GM12878 (cell line): ENCODE data around the gene CEBPB. TPM values are rescaled to one million over a fixed set of nuclear protein-coding genes. Genes with fewer than 3 reads are reported as not detected.

Experiments
- ATAC-seq: fragments of 200-7000 bp; cut with Tn5 transposase; 3 replicates; pipeline ENCODE4 v1.9.1; 2020; ENCODE audit warnings: mild to moderate bottlenecking, moderate library complexity
- BruUV-seq: library from RNA; stranded (reverse); fragments of 400-500 nt; replicated peaks from 2 replicates; lab custom pipeline; 2021; lab: Mats Ljungman, UMichigan
- CTCF ChIA-PET: fragments of 300-600 bp; sonication (Branson Sonifier 250); formaldehyde crosslinking; extraction: SDS; loops from one replicate; lab custom pipeline; 2021; ENCODE audit warnings: inconsistent platforms; lab: Yijun Ruan, JAX
- POLR2A ChIA-PET: fragments of 350-600 bp; formaldehyde crosslinking; extraction: SDS; loops from one replicate; lab custom pipeline; 2021; ENCODE audit warnings: inconsistent platforms; lab: Charles Lee
- RAD21 ChIA-PET: fragments of 300-600 bp; sonication (Branson Sonifier 250); formaldehyde crosslinking; loops from one replicate; lab custom pipeline; 2023; ENCODE audit warnings: antibody characterized with exemption; ENCODE audit not compliant: unreplicated experiment; lab: Charles Lee
- SMC1A ChIA-PET: fragments of 300-600 bp; sonication (Branson Sonifier 250); formaldehyde crosslinking; loops from one replicate; lab custom pipeline; 2023; ENCODE audit not compliant: unreplicated experiment, uncharacterized antibody; lab: Charles Lee
- DNase-seq: peaks from one replicate; pipeline ENCODE4 v3.0.0-alpha.2; 2011; ENCODE audit warnings: low read depth, low spot score
- FAIRE-seq: peaks from 3 replicates; lab custom pipeline; 2011; peaks lifted over from hg19 to GRCh38; lab: Jason Lieb, UNC
- H2AFZ ChIP-seq: 2 replicates; pipeline ENCODE4 v1.6.0; 2011; ENCODE audit warnings: low read depth, low read length, control low read depth; ENCODE audit not compliant: control insufficient read depth
- H3K27ac ChIP-seq: 2 replicates; pipeline ENCODE4 v1.5.1; 2011; ENCODE audit warnings: control low read depth; ENCODE audit not compliant: control insufficient read depth, insufficient read depth
- H3K27me3 ChIP-seq, 2 experiments: replicated peaks in 1 of 2; 2 replicates each; pipeline versions ENCODE4 v1.6.0 to v1.6.1; 2011; ENCODE audit warnings: low read length in 1 of 2; ENCODE audit not compliant: control insufficient read depth in 2 of 2, insufficient read depth in 2 of 2
- H3K36me3 ChIP-seq, 2 experiments: 2 replicates each; pipeline ENCODE4 v1.5.1; 2011; ENCODE audit warnings: low read length in 1 of 2; ENCODE audit not compliant: control insufficient read depth in 2 of 2, insufficient read depth in 2 of 2
- H3K4me1 ChIP-seq: 2 replicates; pipeline ENCODE4 v1.6.1; 2011; ENCODE audit warnings: mild to moderate bottlenecking, low read length, moderate library complexity, mixed read lengths; ENCODE audit not compliant: control insufficient read depth, insufficient read depth
- H3K4me2 ChIP-seq: 2 replicates; pipeline ENCODE4 v1.6.0; 2011; ENCODE audit warnings: control low read depth; ENCODE audit not compliant: control insufficient read depth, insufficient read depth
- H3K4me3 ChIP-seq: fragments of 200-600 bp; sonication (generic); 2 replicates; pipeline ENCODE4 v1.5.1; 2016
- H3K79me2 ChIP-seq: 2 replicates; pipeline ENCODE4 v1.6.0; 2011; ENCODE audit warnings: low read length; ENCODE audit not compliant: control insufficient read depth, insufficient read depth
- H3K9ac ChIP-seq: 2 replicates; pipeline ENCODE4 v1.8.0; 2011; ENCODE audit warnings: low read length, control low read depth, mixed read lengths; ENCODE audit not compliant: control insufficient read depth, insufficient read depth
- H3K9me3 ChIP-seq: replicated peaks from 3 replicates; pipeline ENCODE4 v1.5.1; 2011; ENCODE audit warnings: mild to moderate bottlenecking, low read length; ENCODE audit not compliant: control insufficient read depth, insufficient read depth
- H4K20me1 ChIP-seq: 2 replicates; pipeline ENCODE4 v1.6.0; 2011; ENCODE audit not compliant: control insufficient read depth, insufficient read depth
- NFYB ChIP-seq: IDR thresholded peaks from 2 replicates; pipeline ENCODE4 v1.6.1; 2011; ENCODE audit warnings: low read depth, mild to moderate bottlenecking, low read length, improper control_type of control experiment, moderate library complexity; ENCODE audit not compliant: insufficient read depth
- PML ChIP-seq: IDR thresholded peaks from 2 replicates; pipeline ENCODE4 v1.6.1; 2012; ENCODE audit warnings: low read length, inconsistent platforms
- RCOR1 ChIP-seq: conservative IDR thresholded peaks from 2 replicates; pipeline ENCODE4 v1.6.1; 2012; ENCODE audit warnings: low read depth, low read length, improper control_type of control experiment
- SPI1 ChIP-seq: IDR thresholded peaks from 2 replicates; pipeline ENCODE4 v1.6.1; 2011; ENCODE audit warnings: low read depth, mild to moderate bottlenecking, low read length, moderate library complexity, borderline replicate concordance; ENCODE audit not compliant: insufficient read depth
- ZBTB11 ChIP-seq: fragments of 450-650 bp; formaldehyde crosslinking; IDR thresholded peaks from 2 replicates; pipeline ENCODE4 v1.5.0; 2022; ENCODE audit warnings: mild to moderate bottlenecking, missing genetic modification characterization
- ZNF207 ChIP-seq: fragments of 450-650 bp; IDR thresholded peaks from 2 replicates; pipeline ENCODE4 v1.6.1; 2014; ENCODE audit warnings: antibody characterized with exemption, mild to moderate bottlenecking, borderline replicate concordance
- WGBS: methylation state at CpG from one replicate; pipeline ENCODE4 v1.1.6; 2016; ENCODE audit warnings: low lambda C conversion rate; ENCODE audit not compliant: insufficient replicate concordance, insufficient coverage; ENCODE audit errors: missing lambda C conversion rate; 5-methylcytosine and 5-hydroxymethylcytosine counted together
- in situ Hi-C: fragments of 300-500 bp; cut with MboI; formaldehyde crosslinking; loops from 9 replicates; pipeline ENCODE4 v1.14.3; 2018; ENCODE audit warnings: mixed read lengths
- intact Hi-C: fragments of 100-400 bp; cut with micrococcal nuclease; formaldehyde crosslinking; loops from one replicate; pipeline ENCODE4 v1.14.2; 2022; ENCODE audit not compliant: unreplicated experiment
- polyA plus RNA-seq, 11 experiments: library from polyadenylated mRNA; depleted of rRNA in 4 of 11; unstranded in 6 of 11; stranded (reverse) in 5 of 11; fragments of >200 nt; fragmentation: Nextera tagmentation in 4 of 11; fragmentation: Illumina TruSeq in 1 of 11; extraction: Ambion mirVana in 4 of 11; extraction: Trizol in 1 of 11; gene quantifications; 1 replicate in 1 of 11; 2 replicates in 10 of 11; pipeline versions ENCODE4 v1.2.1 to v1.2.3, GENCODE V29; 2011 to 2016; ENCODE audit warnings: inconsistent platforms in 2 of 11, missing spikeins in 2 of 11, low read depth in 1 of 11
- total RNA-seq, 4 experiments: library from RNA; depleted of rRNA in 3 of 4; stranded (reverse); fragments of >200 nt in 3 of 4; fragmentation: Illumina TruSeq in 1 of 4; extraction: Trizol in 1 of 4; gene quantifications; 2 replicates each; pipeline versions ENCODE4 v1.2.1 to v1.2.3, GENCODE V29; 2013 to 2021
- TF ChIP-seq, protein P1 (sequence below): fragments of 450-650 bp; IDR thresholded peaks from 2 replicates; pipeline ENCODE4 v1.6.1; 2017; ENCODE audit warnings: mild to moderate bottlenecking, moderate library complexity
- TF ChIP-seq, protein P2 (sequence below): fragments of 450-650 bp; IDR thresholded peaks from 2 replicates; pipeline ENCODE4 v1.6.1; 2017; ENCODE audit warnings: antibody characterized with exemption, mild to moderate bottlenecking, moderate library complexity

Gene CEBPB
- total and polyA plus RNA-seq, 10 of the 15 experiments (the other 5 are each of a cell fraction or from before 2014, with no cell fraction given) = 0.18 to 8.8 (median 1.6) TPM

DNA sequence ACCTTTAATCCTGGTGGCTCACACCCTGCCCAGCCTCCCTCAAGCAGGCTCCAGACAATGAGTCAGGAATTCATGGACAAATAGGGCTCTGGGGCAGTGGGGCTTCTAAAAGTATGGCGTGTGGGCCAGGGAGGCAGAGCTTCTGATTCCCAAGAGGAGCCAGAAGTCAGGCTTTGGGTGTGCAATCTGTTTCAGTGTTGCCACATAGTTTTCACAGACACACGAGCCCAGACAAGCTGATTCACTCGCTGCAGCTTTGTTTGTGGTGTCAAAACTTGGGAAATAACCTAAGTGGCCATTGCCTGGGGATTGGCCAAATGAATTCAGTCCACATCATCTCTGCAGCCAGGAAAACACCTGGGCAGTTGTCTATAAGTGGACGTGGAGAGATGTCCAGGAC lies 46.3 kb upstream of the CEBPB start:
- no peak overlapping the region for H3K4me3 ChIP-seq
- in situ Hi-C loops (no loop called here), intact Hi-C loops (no loop called here)
- WGBS = 78% methylated on average over 4 of the region's 4 CpGs
- H3K4me1 ChIP-seq = peaks cover 15% of the 10 kb centered on the region
- no peaks in the 10 kb centered on the region for H3K27me3 ChIP-seq
- no peak overlapping the region for H2AFZ ChIP-seq
- BruUV-seq = no TSS peak
- ChIA-PET SMC1A (interaction anchor here (0.8 to 1.1 kb wide), 5 partner anchors 16 to 73 kb away, joined by 3 to 4 read pairs (median 3); no protein-coding TSS in a partner anchor), RAD21 (interaction anchor here (1.0 kb wide), 1 partner anchor 29 kb away, joined by 3 read pairs; no protein-coding TSS in a partner anchor), POLR2A (interaction anchor here (0.8 to 2.2 kb wide), 3 partner anchors 10 to 22 kb away, joined by 3 to 9 read pairs (median 4); partner anchors contain the start of gene PEDS1), CTCF (interaction anchor here (0.7 kb wide), 2 partner anchors 24 to 213 kb away, joined by 3 read pairs; no protein-coding TSS in a partner anchor)
- no peak overlapping the region for H3K27ac ChIP-seq
- H3K9me3 ChIP-seq = no peaks in the 10 kb centered on the region
- no peaks in the 10 kb centered on the region for H4K20me1 ChIP-seq
- FAIRE-seq (no peak), DNase-seq (no peak), ATAC-seq (no peak)
- H3K79me2 ChIP-seq = peaks cover 26% of the 10 kb centered on the region
- H3K36me3 ChIP-seq = peaks cover 4 to 17% of the 10 kb centered on the region in 2 experiments
- H3K9ac ChIP-seq = no peak overlapping the region
- H3K4me2 ChIP-seq = no peak overlapping the region
- TF ChIP-seq SPI1 (no peak), ZNF207 (no peak), NFYB (no peak), ZBTB11 (CRISPR knock-in tag) (no peak), RCOR1 (no peak), PML (no peak)
- TF ChIP-seq, protein P1, sequence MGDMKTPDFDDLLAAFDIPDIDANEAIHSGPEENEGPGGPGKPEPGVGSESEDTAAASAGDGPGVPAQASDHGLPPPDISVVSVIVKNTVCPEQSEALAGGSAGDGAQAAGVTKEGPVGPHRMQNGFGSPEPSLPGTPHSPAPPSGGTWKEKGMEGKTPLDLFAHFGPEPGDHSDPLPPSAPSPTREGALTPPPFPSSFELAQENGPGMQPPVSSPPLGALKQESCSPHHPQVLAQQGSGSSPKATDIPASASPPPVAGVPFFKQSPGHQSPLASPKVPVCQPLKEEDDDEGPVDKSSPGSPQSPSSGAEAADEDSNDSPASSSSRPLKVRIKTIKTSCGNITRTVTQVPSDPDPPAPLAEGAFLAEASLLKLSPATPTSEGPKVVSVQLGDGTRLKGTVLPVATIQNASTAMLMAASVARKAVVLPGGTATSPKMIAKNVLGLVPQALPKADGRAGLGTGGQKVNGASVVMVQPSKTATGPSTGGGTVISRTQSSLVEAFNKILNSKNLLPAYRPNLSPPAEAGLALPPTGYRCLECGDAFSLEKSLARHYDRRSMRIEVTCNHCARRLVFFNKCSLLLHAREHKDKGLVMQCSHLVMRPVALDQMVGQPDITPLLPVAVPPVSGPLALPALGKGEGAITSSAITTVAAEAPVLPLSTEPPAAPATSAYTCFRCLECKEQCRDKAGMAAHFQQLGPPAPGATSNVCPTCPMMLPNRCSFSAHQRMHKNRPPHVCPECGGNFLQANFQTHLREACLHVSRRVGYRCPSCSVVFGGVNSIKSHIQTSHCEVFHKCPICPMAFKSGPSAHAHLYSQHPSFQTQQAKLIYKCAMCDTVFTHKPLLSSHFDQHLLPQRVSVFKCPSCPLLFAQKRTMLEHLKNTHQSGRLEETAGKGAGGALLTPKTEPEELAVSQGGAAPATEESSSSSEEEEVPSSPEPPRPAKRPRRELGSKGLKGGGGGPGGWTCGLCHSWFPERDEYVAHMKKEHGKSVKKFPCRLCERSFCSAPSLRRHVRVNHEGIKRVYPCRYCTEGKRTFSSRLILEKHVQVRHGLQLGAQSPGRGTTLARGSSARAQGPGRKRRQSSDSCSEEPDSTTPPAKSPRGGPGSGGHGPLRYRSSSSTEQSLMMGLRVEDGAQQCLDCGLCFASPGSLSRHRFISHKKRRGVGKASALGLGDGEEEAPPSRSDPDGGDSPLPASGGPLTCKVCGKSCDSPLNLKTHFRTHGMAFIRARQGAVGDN = no peak
- TF ChIP-seq, protein P2, sequence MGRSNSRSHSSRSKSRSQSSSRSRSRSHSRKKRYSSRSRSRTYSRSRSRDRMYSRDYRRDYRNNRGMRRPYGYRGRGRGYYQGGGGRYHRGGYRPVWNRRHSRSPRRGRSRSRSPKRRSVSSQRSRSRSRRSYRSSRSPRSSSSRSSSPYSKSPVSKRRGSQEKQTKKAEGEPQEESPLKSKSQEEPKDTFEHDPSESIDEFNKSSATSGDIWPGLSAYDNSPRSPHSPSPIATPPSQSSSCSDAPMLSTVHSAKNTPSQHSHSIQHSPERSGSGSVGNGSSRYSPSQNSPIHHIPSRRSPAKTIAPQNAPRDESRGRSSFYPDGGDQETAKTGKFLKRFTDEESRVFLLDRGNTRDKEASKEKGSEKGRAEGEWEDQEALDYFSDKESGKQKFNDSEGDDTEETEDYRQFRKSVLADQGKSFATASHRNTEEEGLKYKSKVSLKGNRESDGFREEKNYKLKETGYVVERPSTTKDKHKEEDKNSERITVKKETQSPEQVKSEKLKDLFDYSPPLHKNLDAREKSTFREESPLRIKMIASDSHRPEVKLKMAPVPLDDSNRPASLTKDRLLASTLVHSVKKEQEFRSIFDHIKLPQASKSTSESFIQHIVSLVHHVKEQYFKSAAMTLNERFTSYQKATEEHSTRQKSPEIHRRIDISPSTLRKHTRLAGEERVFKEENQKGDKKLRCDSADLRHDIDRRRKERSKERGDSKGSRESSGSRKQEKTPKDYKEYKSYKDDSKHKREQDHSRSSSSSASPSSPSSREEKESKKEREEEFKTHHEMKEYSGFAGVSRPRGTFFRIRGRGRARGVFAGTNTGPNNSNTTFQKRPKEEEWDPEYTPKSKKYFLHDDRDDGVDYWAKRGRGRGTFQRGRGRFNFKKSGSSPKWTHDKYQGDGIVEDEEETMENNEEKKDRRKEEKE = no peak
